ENCODE data around the gene NXF1. TPM values are rescaled to one million over a fixed set of nuclear protein-coding genes. Genes with fewer than 3 reads are reported as not detected.

Gene NXF1
- total and polyA plus RNA-seq, 2 of the 13 experiments (the other 11 are each of a cell fraction or from before 2014, with no cell fraction given): 30.4 to 30.9 TPM

GRCh38 chr11:62805076-62805892 lies at the start of gene NXF1 (continued):
- TF ChIP-seq PPARG (CRISPR knock-in tag; conservative IDR thresholded peaks at IDR 0.05): peak; percentile 66
- no peak for TF ChIP-seq PTBP1 (IDR thresholded peaks at IDR 0.05; ENCODE audit: low read depth, low read length, poor library complexity, severe bottlenecking)
- TF ChIP-seq TBL1XR1 (IDR thresholded peaks at IDR 0.05; ENCODE audit: borderline replicate concordance, low read length, partially characterized antibody): no peak
- TF ChIP-seq, protein P1, sequence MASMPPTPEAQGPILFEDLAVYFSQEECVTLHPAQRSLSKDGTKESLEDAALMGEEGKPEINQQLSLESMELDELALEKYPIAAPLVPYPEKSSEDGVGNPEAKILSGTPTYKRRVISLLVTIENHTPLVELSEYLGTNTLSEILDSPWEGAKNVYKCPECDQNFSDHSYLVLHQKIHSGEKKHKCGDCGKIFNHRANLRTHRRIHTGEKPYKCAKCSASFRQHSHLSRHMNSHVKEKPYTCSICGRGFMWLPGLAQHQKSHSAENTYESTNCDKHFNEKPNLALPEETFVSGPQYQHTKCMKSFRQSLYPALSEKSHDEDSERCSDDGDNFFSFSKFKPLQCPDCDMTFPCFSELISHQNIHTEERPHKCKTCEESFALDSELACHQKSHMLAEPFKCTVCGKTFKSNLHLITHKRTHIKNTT (CRISPR knock-in tag; IDR thresholded peaks at IDR 0.05): no peak
- TF ChIP-seq ZSCAN21 (CRISPR knock-in tag; IDR thresholded peaks at IDR 0.05; ENCODE audit: borderline replicate concordance): peak; percentile 83; the same call in 1 of the 2 replicates
- TF ChIP-seq ARNT (IDR thresholded peaks at IDR 0.05): no peak
- peak; percentile 74; the same call in 1 of the 2 replicates for TF ChIP-seq TOPORS (CRISPR knock-in tag; IDR thresholded peaks at IDR 0.05)
- TF ChIP-seq ZFP36 (IDR thresholded peaks at IDR 0.05; ENCODE audit: borderline replicate concordance, low read depth, low read length, partially characterized antibody): no peak
- peak; percentile 89 for TF ChIP-seq KMT2B (CRISPR knock-in tag; IDR thresholded peaks at IDR 0.05)
- TF ChIP-seq GFI1 (CRISPR knock-in tag; IDR thresholded peaks at IDR 0.05; ENCODE audit: borderline replicate concordance): peak; percentile 81; the same call in 1 of the 2 replicates
- TF ChIP-seq ZSCAN12 (CRISPR knock-in tag; IDR thresholded peaks at IDR 0.05): no peak; the same call in 1 of the 2 replicates
- TF ChIP-seq SIN3B (IDR thresholded peaks at IDR 0.05; ENCODE audit: low read length): peak; percentile 65; the same call in 1 of the 2 replicates
- peak; percentile 93 for TF ChIP-seq ZNF792 (CRISPR knock-in tag; IDR thresholded peaks at IDR 0.05)
- no peak for TF ChIP-seq ZNF207 (IDR thresholded peaks at IDR 0.05; ENCODE audit: borderline replicate concordance)
- peak; percentile 87 for TF ChIP-seq YEATS4 (CRISPR knock-in tag; IDR thresholded peaks at IDR 0.05; ENCODE audit: borderline replicate concordance)
- TF ChIP-seq ZNF609 (CRISPR knock-in tag; IDR thresholded peaks at IDR 0.05; ENCODE audit: borderline replicate concordance): no peak
- peak; percentile 90 for TF ChIP-seq GATAD1 (CRISPR knock-in tag; IDR thresholded peaks at IDR 0.05)
- no peak; the same call in 1 of the 2 replicates for TF ChIP-seq PHF21A (CRISPR knock-in tag; IDR thresholded peaks at IDR 0.05)
- TF ChIP-seq CCAR2 (optimal IDR thresholded peaks at IDR 0.05; ENCODE audit: low read depth, low read length): no peak
- no peak; the same call in 1 of the 2 replicates for TF ChIP-seq RFX3 (CRISPR knock-in tag; IDR thresholded peaks at IDR 0.05)
- TF ChIP-seq PHF20 (CRISPR knock-in tag; IDR thresholded peaks at IDR 0.05): peak; percentile 86
- peak; percentile 90; the same call in 1 of the 3 replicates for TF ChIP-seq MXI1 (IDR thresholded peaks at IDR 0.05; ENCODE audit: borderline replicate concordance, low read depth, low read length)
- no peak for TF ChIP-seq ZNF468 (CRISPR knock-in tag; IDR thresholded peaks at IDR 0.05)
- no peak for TF ChIP-seq SMYD3 (CRISPR knock-in tag; IDR thresholded peaks at IDR 0.05)
- TF ChIP-seq SATB2 (CRISPR knock-in tag; IDR thresholded peaks at IDR 0.05): 0 out of 2 replicates have a peak, but pooled peaks have one; percentile 48
